GM12878 (cell line): ENCODE results near the gene EP400. TPM values are rescaled to one million over a fixed set of nuclear protein-coding genes. Genes with fewer than 3 reads are reported as not detected.
"Not testable (repeated sequence)": the region's sequence is repeated elsewhere in the genome, so short reads cannot be mapped to it uniquely, and the experiment has no call there.

ENCODE experiments used
- ATAC-seq: fragments of 200-7000 bp; cut with Tn5 transposase; 3 replicates; pipeline ENCODE4 v1.9.1; 2020; ENCODE audit warnings: mild to moderate bottlenecking, moderate library complexity
- BruUV-seq: library from RNA; stranded (reverse); fragments of 400-500 nt; replicated peaks from 2 replicates; lab custom pipeline; 2021; lab: Mats Ljungman, UMichigan
- CTCF ChIA-PET: fragments of 300-600 bp; sonication (Branson Sonifier 250); formaldehyde crosslinking; extraction: SDS; loops from one replicate; lab custom pipeline; 2021; ENCODE audit warnings: inconsistent platforms; lab: Yijun Ruan, JAX
- POLR2A ChIA-PET: fragments of 350-600 bp; formaldehyde crosslinking; extraction: SDS; loops from one replicate; lab custom pipeline; 2021; ENCODE audit warnings: inconsistent platforms; lab: Charles Lee
- RAD21 ChIA-PET: fragments of 300-600 bp; sonication (Branson Sonifier 250); formaldehyde crosslinking; loops from one replicate; lab custom pipeline; 2023; ENCODE audit warnings: antibody characterized with exemption; ENCODE audit not compliant: unreplicated experiment; lab: Charles Lee
- SMC1A ChIA-PET: fragments of 300-600 bp; sonication (Branson Sonifier 250); formaldehyde crosslinking; loops from one replicate; lab custom pipeline; 2023; ENCODE audit not compliant: unreplicated experiment, uncharacterized antibody; lab: Charles Lee
- DNase-seq: peaks from one replicate; pipeline ENCODE4 v3.0.0-alpha.2; 2011; ENCODE audit warnings: low read depth, low spot score
- FAIRE-seq: peaks from 3 replicates; lab custom pipeline; 2011; peaks lifted over from hg19 to GRCh38; lab: Jason Lieb, UNC
- H2AFZ ChIP-seq: 2 replicates; pipeline ENCODE4 v1.6.0; 2011; ENCODE audit warnings: low read depth, low read length, control low read depth; ENCODE audit not compliant: control insufficient read depth
- H3K27ac ChIP-seq: 2 replicates; pipeline ENCODE4 v1.5.1; 2011; ENCODE audit warnings: control low read depth; ENCODE audit not compliant: control insufficient read depth, insufficient read depth
- H3K27me3 ChIP-seq, 2 experiments: replicated peaks in 1 of 2; 2 replicates each; pipeline versions ENCODE4 v1.6.0 to v1.6.1; 2011; ENCODE audit warnings: low read length in 1 of 2; ENCODE audit not compliant: control insufficient read depth in 2 of 2, insufficient read depth in 2 of 2
- H3K36me3 ChIP-seq, 2 experiments: 2 replicates each; pipeline ENCODE4 v1.5.1; 2011; ENCODE audit warnings: low read length in 1 of 2; ENCODE audit not compliant: control insufficient read depth in 2 of 2, insufficient read depth in 2 of 2
- H3K4me1 ChIP-seq: 2 replicates; pipeline ENCODE4 v1.6.1; 2011; ENCODE audit warnings: mild to moderate bottlenecking, low read length, moderate library complexity, mixed read lengths; ENCODE audit not compliant: control insufficient read depth, insufficient read depth
- H3K4me2 ChIP-seq: 2 replicates; pipeline ENCODE4 v1.6.0; 2011; ENCODE audit warnings: control low read depth; ENCODE audit not compliant: control insufficient read depth, insufficient read depth
- H3K4me3 ChIP-seq: fragments of 200-600 bp; sonication (generic); 2 replicates; pipeline ENCODE4 v1.5.1; 2016
- H3K79me2 ChIP-seq: 2 replicates; pipeline ENCODE4 v1.6.0; 2011; ENCODE audit warnings: low read length; ENCODE audit not compliant: control insufficient read depth, insufficient read depth
- H3K9ac ChIP-seq: 2 replicates; pipeline ENCODE4 v1.8.0; 2011; ENCODE audit warnings: low read length, control low read depth, mixed read lengths; ENCODE audit not compliant: control insufficient read depth, insufficient read depth
- H3K9me3 ChIP-seq: replicated peaks from 3 replicates; pipeline ENCODE4 v1.5.1; 2011; ENCODE audit warnings: mild to moderate bottlenecking, low read length; ENCODE audit not compliant: control insufficient read depth, insufficient read depth
- H4K20me1 ChIP-seq: 2 replicates; pipeline ENCODE4 v1.6.0; 2011; ENCODE audit not compliant: control insufficient read depth, insufficient read depth
- FOS ChIP-seq: IDR thresholded peaks from 3 replicates; pipeline ENCODE4 v1.6.1; 2011; ENCODE audit warnings: borderline replicate concordance; ENCODE audit not compliant: insufficient read length; ENCODE audit errors: extremely low read depth
- NFYA ChIP-seq: IDR thresholded peaks from 2 replicates; pipeline ENCODE4 v1.6.1; 2011; ENCODE audit warnings: low read depth, mild to moderate bottlenecking, low read length, improper control_type of control experiment, borderline replicate concordance
- NRF1 ChIP-seq: conservative IDR thresholded peaks from 2 replicates; pipeline ENCODE4 v1.6.1; 2011; ENCODE audit warnings: mild to moderate bottlenecking, low read depth, low read length, improper control_type of control experiment
- RCOR1 ChIP-seq: conservative IDR thresholded peaks from 2 replicates; pipeline ENCODE4 v1.6.1; 2012; ENCODE audit warnings: low read depth, low read length, improper control_type of control experiment
- WGBS: methylation state at CpG from one replicate; pipeline ENCODE4 v1.1.6; 2016; ENCODE audit warnings: low lambda C conversion rate; ENCODE audit not compliant: insufficient replicate concordance, insufficient coverage; ENCODE audit errors: missing lambda C conversion rate; 5-methylcytosine and 5-hydroxymethylcytosine counted together
- in situ Hi-C: fragments of 300-500 bp; cut with MboI; formaldehyde crosslinking; loops from 9 replicates; pipeline ENCODE4 v1.14.3; 2018; ENCODE audit warnings: mixed read lengths
- intact Hi-C: fragments of 100-400 bp; cut with micrococcal nuclease; formaldehyde crosslinking; loops from one replicate; pipeline ENCODE4 v1.14.2; 2022; ENCODE audit not compliant: unreplicated experiment
- polyA plus RNA-seq, 11 experiments: library from polyadenylated mRNA; depleted of rRNA in 4 of 11; unstranded in 6 of 11; stranded (reverse) in 5 of 11; fragments of >200 nt; fragmentation: Nextera tagmentation in 4 of 11; fragmentation: Illumina TruSeq in 1 of 11; extraction: Ambion mirVana in 4 of 11; extraction: Trizol in 1 of 11; gene quantifications; 1 replicate in 1 of 11; 2 replicates in 10 of 11; pipeline versions ENCODE4 v1.2.1 to v1.2.3, GENCODE V29; 2011 to 2016; ENCODE audit warnings: inconsistent platforms in 2 of 11, missing spikeins in 2 of 11, low read depth in 1 of 11
- total RNA-seq, 4 experiments: library from RNA; depleted of rRNA in 3 of 4; stranded (reverse); fragments of >200 nt in 3 of 4; fragmentation: Illumina TruSeq in 1 of 4; extraction: Trizol in 1 of 4; gene quantifications; 2 replicates each; pipeline versions ENCODE4 v1.2.1 to v1.2.3, GENCODE V29; 2013 to 2021

The EP400 gene
- total and polyA plus RNA-seq, 10 of the 15 experiments (the other 5 are each of a cell fraction or from before 2014, with no cell fraction given), result 3.8 to 44.2 (median 8.4) TPM

DNA sequence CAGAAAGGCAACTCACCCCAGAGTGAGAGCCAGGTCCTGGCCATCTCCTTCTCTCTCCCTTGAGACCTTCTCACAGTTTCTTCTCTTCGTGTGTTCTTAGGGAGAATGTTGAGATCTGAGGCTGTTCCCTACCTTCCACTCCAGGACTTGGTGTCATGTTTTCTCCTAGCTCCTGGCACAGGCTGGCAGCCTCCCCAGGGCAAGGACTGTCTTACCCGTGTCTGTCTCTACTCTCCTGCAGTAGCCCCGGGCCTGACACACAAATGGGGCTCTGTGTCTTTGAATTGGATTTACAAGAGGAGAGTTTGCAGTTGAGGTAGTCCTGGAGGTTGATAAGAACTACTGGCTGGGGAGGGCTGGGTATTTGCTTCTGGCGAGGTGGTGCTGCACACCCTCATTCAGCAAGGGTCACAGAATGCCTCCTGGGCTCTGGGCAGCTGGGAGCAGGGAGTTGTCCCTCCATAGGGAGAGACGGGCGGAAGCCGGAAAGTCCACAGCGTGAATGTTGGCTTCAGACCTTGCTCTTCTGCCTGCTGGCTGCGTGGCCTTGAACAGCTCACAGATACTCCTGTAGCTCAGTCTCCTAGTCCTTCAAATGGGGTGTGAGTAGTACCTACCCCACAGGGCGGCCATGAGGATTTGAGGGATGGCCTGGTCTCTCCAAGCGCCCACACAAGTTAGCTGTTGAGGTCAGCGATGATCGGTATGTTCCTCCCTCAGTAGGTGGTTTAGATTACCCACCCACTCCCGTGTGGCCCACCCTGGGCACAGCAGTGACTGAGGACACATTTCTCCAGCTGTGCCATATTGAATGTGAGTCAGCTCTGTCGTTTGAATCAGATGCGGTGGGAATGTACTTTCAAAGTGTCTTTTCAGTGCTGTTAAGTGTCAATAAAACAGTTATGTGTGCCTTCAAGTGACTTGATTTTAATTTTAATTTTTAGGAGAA is 10.2 kb downstream of the EP400 start (continued):
- TF ChIP-seq FOS (no peak), RCOR1 (no peak), NFYA (no peak), NRF1 (no peak)

DNA sequence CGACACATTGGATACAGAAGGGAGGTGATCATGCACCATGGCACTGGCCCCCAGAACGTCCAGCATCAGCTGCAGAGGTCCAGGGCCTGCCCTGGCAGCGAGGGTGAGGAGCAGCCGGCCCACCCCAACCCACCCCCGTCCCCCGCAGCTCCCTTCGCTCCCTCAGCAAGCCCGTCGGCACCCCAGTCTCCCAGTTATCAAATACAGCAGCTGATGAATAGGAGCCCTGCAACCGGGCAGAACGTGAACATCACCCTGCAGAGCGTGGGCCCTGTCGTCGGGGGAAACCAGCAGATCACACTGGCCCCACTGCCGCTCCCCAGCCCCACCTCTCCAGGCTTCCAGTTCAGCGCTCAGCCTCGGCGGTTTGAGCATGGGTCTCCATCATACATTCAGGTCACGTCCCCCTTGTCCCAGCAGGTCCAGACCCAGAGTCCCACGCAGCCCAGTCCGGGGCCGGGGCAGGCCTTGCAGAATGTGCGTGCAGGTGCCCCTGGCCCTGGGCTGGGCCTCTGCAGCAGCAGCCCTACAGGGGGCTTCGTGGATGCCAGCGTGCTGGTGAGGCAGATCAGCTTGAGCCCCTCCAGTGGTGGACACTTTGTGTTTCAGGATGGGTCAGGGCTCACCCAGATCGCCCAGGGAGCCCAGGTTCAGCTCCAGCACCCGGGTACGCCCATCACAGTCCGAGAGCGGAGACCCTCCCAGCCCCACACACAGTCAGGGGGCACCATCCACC is 11.0 kb downstream of the EP400 start:
- in situ Hi-C loops, ATAC-seq, RAD21 ChIA-PET, intact Hi-C loops, DNase-seq, H3K9me3 ChIP-seq, BruUV-seq, H3K4me2 ChIP-seq, SMC1A ChIA-PET, FAIRE-seq, H3K9ac ChIP-seq, H3K36me3 ChIP-seq, H4K20me1 ChIP-seq, H3K4me3 ChIP-seq, H3K27ac ChIP-seq, H3K27me3 ChIP-seq, H3K4me1 ChIP-seq, H2AFZ ChIP-seq, POLR2A ChIA-PET: not testable (repeated sequence)
- CTCF ChIA-PET, result interaction anchor here (0.5 kb wide), 1 partner anchor 112 kb away, joined by 3 read pairs; no protein-coding TSS in a partner anchor
- peaks cover 42% of the 10 kb centered on the region for H3K79me2 ChIP-seq
- 87% methylated on average over 10 of the region's 30 CpGs for WGBS

GRCh38 chr12:131961328-131961727 is 11.6 kb downstream of the EP400 start:
- CTCF ChIA-PET, H3K9me3 ChIP-seq, intact Hi-C loops, H2AFZ ChIP-seq, FAIRE-seq, H4K20me1 ChIP-seq, H3K4me1 ChIP-seq, H3K9ac ChIP-seq, BruUV-seq, H3K4me3 ChIP-seq, H3K4me2 ChIP-seq, in situ Hi-C loops, H3K36me3 ChIP-seq, RAD21 ChIA-PET, H3K27me3 ChIP-seq, DNase-seq, ATAC-seq, H3K27ac ChIP-seq, POLR2A ChIA-PET, SMC1A ChIA-PET: not testable (repeated sequence)
- 100% methylated on average over 1 of the region's 20 CpGs for WGBS
- H3K79me2 ChIP-seq, result peaks cover 40% of the 10 kb centered on the region
